ENCODE measurements around the gene STN1. TPM values are rescaled to one million over a fixed set of nuclear protein-coding genes. Genes with fewer than 3 reads are reported as not detected.

Gene STN1
- polyA plus RNA-seq, 1 of the 3 experiments (the other 2 are of a cell fraction): 22.1 TPM

GRCh38 chr10:103911021-103911459 is 6.9 kb downstream of the STN1 start:
- TF ChIP-seq RFX5 (IDR thresholded peaks at IDR 0.05; ENCODE audit: low read length): no peak
- TF ChIP-seq ELF1 (IDR thresholded peaks at IDR 0.05): no peak
- TF ChIP-seq YY1 (IDR thresholded peaks at IDR 0.05; ENCODE audit: low read depth): no peak
- TF ChIP-seq NRF1 (IDR thresholded peaks at IDR 0.05; ENCODE audit: low read depth, low read length): no peak
- TF ChIP-seq EZH2phosphoT487 (IDR thresholded peaks at IDR 0.05; ENCODE audit: borderline replicate concordance, low read depth): no peak
- no peak for TF ChIP-seq CTCF (IDR thresholded peaks at IDR 0.05)
- TF ChIP-seq FOXM1 (IDR thresholded peaks at IDR 0.05; ENCODE audit: low read depth): no peak
- TF ChIP-seq JUND (IDR thresholded peaks at IDR 0.05): no peak
- TF ChIP-seq, protein P1, sequence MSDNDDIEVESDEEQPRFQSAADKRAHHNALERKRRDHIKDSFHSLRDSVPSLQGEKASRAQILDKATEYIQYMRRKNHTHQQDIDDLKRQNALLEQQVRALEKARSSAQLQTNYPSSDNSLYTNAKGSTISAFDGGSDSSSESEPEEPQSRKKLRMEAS (IDR thresholded peaks at IDR 0.05; ENCODE audit: low read depth): no peak
- no peak for TF ChIP-seq ZBTB33 (IDR thresholded peaks at IDR 0.05; ENCODE audit: borderline replicate concordance, low read depth)
- no peak for TF ChIP-seq FOXJ3 (CRISPR knock-in tag; IDR thresholded peaks at IDR 0.05)
- no peak for TF ChIP-seq IRF3 (IDR thresholded peaks at IDR 0.05; ENCODE audit: low read depth, low read length)
- no peak for TF ChIP-seq POLR2AphosphoS5 (IDR thresholded peaks at IDR 0.05; ENCODE audit: low read depth, low read length)
- TF ChIP-seq, protein P2, sequence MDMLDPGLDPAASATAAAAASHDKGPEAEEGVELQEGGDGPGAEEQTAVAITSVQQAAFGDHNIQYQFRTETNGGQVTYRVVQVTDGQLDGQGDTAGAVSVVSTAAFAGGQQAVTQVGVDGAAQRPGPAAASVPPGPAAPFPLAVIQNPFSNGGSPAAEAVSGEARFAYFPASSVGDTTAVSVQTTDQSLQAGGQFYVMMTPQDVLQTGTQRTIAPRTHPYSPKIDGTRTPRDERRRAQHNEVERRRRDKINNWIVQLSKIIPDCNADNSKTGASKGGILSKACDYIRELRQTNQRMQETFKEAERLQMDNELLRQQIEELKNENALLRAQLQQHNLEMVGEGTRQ (IDR thresholded peaks at IDR 0.05; ENCODE audit: borderline replicate concordance, low read depth, low read length): no peak
- no peak for TF ChIP-seq TEAD4 (IDR thresholded peaks at IDR 0.05; ENCODE audit: borderline replicate concordance, insufficient read depth)
- TF ChIP-seq NFIC (IDR thresholded peaks at IDR 0.05; ENCODE audit: borderline replicate concordance): no peak
- TF ChIP-seq SIN3A (IDR thresholded peaks at IDR 0.05; ENCODE audit: borderline replicate concordance, low read depth, low read length): no peak
- TF ChIP-seq TCF12 (IDR thresholded peaks at IDR 0.05): no peak
- no peak for TF ChIP-seq EP300 (IDR thresholded peaks at IDR 0.05; ENCODE audit: borderline replicate concordance in 1 of 2, low read depth in 1 of 2, low read length in 1 of 2)
- Histone ChIP-seq H3K9ac (no peak overlapping the region), H3K36me3 (replicated peaks in 1 of 2; ENCODE audit: control insufficient read depth in 1 of 2, insufficient read depth in 2 of 2, low read length in 1 of 2) (peaks cover 7 to 9% of the 10 kb centered on the region in 2 experiments), H3K27ac (ENCODE audit: low read depth in 2 of 2, low read length in 1 of 2) (no peak overlapping the region), H3K9me3 (no peaks in the 10 kb centered on the region), H3K27me3 (ENCODE audit: insufficient read depth) (no peaks in the 10 kb centered on the region), H3K4me1 (ENCODE audit: control insufficient read depth in 1 of 2, insufficient read depth in 2 of 2, low read depth in 1 of 2, low read length in 1 of 2) (peaks cover 22 to 23% of the 10 kb centered on the region in 2 experiments), H3K4me2 (0 out of 2 replicates have a peak overlapping the region, but pooled peaks have one; percentile 16), H3K9me2 (no peaks in the 10 kb centered on the region), H3K79me2 (ENCODE audit: insufficient read depth) (peaks cover 28% of the 10 kb centered on the region), H3F3A (replicated peaks; ENCODE audit: insufficient read depth) (peaks cover 24% of the 10 kb centered on the region), H2AFZ (ENCODE audit: low read depth) (no peak overlapping the region), H3K4me3 (ENCODE audit: low read depth in 2 of 2, low read length in 1 of 2) (no peak overlapping the region), H4K20me1 (ENCODE audit: insufficient read depth) (no peaks in the 10 kb centered on the region)
- DNase-seq: no peak
- POLR2A ChIA-PET: no interaction called here
- 87% methylated on average over 3 of the region's 3 CpGs for WGBS (ENCODE audit: low lambda C conversion rate)
- CTCF ChIA-PET: no interaction called here
